Dedifferentiated amniotic fluid mesenchymal stem cell (primary cell): Measurements from ENCODE around the gene MED15.

Source experiments
- DNase-seq: peaks from one replicate; pipeline ENCODE4 v3.0.0-alpha.2; 2016; ENCODE audit errors: extremely low spot score

Gene MED15

GRCh38 chr22:20552443-20553401 is 45.3 kb downstream of the MED15 start:
- DNase-seq, result no peak

- DNase-seq, result no peak
Observed at GRCh38 chr22:20553947-20554741, 46.7 kb downstream of the MED15 start.

GRCh38 chr22:20554824-20555223 is 47.4 kb downstream of the MED15 start:
- no peak for DNase-seq

GRCh38 chr22:20558534-20558933 is 51.1 kb downstream of the MED15 start:
- DNase-seq, result no peak

DNA sequence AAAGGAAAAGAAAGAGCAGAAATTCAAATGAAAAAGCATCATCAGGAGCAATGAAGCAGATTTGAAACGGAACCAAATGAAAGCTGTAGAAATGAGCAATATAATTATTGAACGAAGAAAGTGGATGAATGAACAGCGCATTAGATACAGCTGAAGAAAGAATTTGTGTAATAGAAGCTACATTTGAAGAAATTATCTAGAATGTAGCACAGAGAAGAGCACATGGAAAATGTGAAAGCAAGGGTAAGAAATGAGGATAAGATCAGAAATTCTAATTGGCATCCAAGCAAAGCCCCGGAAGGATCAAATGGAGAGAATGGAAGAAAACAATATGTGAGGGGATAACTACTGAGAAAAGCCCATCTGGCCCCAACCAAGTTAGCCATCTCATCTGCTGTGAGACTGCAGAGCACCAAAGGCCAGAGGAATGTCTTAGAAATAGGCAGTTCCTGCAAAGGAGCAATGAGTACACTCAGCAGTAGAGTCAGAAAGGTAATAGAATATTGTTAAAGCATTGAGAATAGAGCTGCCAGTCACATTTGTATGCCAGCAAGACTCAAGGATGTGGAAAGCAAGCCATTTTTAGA is 51.9 kb downstream of the MED15 start:
- no peak for DNase-seq

- no peak for DNase-seq
Observed at GRCh38 chr22:20560716-20561115, 53.3 kb downstream of the MED15 start.

DNA sequence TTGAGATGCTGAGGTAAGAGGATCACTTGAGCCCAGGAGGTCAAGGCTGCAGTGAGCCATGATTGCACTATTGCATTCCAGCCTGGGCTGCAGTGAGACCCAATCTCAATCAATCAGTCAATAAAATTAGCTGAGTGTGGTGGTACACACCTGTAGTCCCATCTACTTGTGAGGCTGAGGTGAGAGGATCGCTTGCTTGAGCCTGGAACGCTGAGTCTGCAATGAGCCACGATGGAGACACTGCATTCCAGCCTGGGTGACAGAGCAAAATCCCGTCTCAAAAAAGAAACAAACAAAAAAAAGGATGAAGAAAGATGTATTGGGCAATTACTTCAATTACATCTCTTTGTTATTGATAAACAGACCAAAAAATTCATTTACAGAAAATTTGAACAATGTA is 54.5 kb downstream of the MED15 start:
- no peak for DNase-seq

- DNase-seq, result no peak
Observed at GRCh38 chr22:20562607-20563465, 55.4 kb downstream of the MED15 start.

DNA sequence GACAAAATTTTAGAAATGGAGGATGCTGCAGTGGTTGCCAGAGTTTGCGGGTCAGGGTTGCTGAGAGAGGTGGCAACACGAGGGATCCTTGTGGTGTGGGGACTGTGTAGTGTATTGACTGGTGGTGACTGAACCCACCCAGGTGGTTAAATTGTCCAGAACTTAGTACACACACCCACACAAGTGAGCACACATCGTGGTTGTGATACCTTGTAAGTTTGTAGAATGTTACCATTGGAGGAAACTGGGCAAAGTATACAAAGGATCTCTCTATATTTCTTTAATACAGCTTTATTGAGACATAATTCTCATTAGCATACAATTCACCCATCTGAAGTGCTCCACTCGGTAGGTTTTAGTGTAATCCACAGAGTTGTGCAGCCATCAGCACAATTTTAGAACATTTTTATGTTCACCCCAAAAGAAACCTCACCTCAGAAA is 56.1 kb downstream of the MED15 start:
- no peak for DNase-seq

DNA sequence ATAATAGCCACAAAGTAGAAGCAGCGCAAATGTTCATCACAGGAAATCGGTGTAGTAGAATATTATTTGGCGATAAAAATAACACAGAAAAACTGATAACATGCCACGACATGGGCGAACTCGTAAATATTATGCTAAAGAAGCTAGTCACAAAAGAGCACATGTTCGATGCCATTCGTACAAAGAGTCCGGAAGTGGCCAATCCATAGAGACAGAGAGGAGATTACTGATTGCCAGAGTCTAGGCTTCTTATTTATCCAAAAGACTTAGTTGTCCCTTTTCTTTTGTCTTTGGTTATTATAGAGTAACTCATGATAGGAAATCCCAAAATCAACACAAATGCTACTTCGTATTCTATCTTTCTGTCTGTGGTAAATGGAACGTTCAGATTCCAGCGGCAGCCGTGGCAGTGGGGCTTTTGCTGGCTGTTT is 56.5 kb downstream of the MED15 start:
- no peak for DNase-seq

- DNase-seq, result no peak
Observed at GRCh38 chr22:20565079-20565734, 57.8 kb downstream of the MED15 start.

DNA sequence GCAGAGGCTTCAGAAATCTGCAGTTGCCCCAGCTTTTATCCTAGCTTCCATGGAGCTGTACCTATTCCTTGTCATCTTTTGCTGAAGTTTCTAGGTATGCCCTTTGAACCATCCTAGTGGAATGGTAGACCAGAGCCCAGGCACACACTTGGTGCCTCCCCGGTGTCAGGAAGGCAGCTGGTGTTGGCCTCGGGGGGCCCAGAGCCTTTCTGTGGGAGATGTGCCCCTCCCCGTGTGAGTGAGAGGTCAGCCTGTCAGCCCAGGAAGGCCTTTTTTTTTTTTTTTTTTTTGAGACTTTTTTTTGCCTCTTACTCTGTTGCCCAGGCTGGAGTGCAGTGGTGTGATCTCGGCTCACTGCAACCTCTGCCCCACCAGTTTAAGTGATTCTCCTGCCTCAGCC is 58.4 kb downstream of the MED15 start:
- DNase-seq, result no peak

DNA sequence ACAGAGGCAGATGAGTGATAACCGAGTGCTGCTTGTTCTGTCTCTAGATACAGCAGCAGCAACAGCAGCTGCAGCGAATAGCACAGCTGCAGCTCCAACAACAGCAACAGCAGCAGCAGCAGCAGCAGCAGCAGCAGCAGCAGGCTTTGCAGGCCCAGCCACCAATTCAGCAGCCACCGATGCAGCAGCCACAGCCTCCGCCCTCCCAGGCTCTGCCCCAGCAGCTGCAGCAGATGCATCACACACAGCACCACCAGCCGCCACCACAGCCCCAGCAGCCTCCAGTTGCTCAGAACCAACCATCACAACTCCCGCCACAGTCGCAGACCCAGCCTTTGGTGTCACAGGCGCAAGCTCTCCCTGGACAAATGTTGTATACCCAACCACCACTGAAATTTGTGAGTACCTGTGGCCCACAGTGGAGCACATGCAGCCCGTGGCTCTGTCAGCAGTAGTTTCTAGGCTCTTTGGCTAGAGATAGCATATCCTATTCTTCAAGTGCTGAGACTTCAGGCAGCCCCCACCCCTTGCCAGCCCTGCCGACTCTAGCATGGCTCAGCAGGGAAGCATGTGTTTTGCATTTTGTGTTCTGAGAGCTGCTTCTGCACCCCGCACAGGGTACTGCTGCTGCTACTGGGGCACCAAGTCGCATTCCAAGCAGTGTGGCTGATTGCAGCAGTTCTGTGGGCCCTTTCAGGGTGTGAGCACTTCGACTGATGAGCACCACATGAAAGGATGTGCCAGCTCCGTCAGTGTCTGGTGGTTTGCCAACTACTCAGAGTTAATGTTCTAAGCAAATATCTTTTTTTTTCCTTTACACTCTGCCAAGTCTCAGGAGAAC is 59.2 kb downstream of the MED15 start:
- DNase-seq, result peak; percentile 78

- peak; percentile 19 for DNase-seq
Observed at GRCh38 chr22:20567371-20567847, 60.0 kb downstream of the MED15 start.

DNA sequence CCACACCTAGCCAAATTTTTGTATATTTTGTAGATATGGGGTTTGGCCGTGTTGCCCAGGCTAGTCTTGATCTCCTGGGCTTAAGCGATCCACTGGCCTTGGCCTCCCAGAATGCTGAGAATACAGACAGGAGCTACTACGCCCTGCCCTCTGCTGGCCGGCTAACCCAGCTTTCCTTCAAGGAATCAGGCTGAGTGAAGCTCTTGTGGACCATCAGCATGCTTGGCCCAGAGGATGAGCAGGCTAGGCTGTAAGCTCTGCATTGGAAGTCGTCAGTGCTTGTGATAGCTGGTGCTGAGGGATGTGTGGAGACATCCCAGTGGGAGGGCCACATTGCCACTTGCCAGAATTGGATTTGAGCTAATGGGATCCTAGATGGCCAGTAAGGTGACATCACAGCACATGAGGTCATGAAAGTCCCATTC is 60.6 kb downstream of the MED15 start:
- DNase-seq, result no peak

DNA sequence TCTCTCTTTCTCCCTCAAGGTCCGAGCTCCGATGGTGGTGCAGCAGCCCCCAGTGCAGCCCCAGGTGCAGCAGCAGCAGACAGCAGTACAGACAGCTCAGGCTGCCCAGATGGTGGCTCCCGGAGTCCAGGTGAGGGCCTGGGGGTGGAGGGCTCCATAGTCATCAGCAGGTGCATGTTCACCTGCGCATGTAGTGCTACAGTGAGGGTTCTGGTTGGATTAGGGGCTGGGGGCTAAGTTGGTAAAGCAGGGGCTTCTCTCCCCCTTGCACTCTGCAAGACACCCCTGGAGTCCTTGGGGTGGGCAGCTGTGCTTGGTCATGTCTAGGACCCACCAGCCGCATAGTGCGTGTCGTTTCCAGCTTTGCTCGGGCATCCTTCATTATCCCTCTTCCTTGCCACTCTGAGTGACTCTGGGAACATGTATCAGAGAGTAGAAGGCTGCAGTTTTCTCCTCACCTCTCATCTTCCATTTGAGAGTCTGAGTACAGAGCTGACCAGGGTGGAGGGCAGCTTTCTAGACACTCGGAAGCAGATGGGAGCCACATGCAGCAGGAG is 61.2 kb downstream of the MED15 start:
- no peak for DNase-seq

GRCh38 chr22:20569059-20570058 is 61.9 kb downstream of the MED15 start:
- DNase-seq, result peak; percentile 92

GRCh38 chr22:20571078-20571503 is 63.7 kb downstream of the MED15 start:
- DNase-seq, result no peak
